RWPE1 (cell line): Measurements from ENCODE around the gene SUN1.

Source experiments
- CTCF ChIA-PET: fragments of 350-600 bp; sonication (Branson Sonifier 250); formaldehyde crosslinking; extraction: SDS; loops from one replicate; lab custom pipeline; 2021; lab: Yijun Ruan, JAX
- POLR2A ChIA-PET: fragments of 400-600 bp; formaldehyde crosslinking; extraction: SDS; loops from one replicate; lab custom pipeline; 2020; ENCODE audit warnings: antibody characterized with exemption; ENCODE audit not compliant: low non-redundant PET; lab: Yijun Ruan, JAX
- DNase-seq: peaks from one replicate; pipeline ENCODE4 v3.0.0; 2012; ENCODE audit warnings: low spot score
- H3K27ac ChIP-seq: fragments of 450-650 bp; 2 replicates; pipeline ENCODE4 v1.5.1; 2017
- CTCF ChIP-seq: fragments of 450-650 bp; conservative IDR thresholded peaks from 2 replicates; pipeline ENCODE4 v1.5.1; 2017; ENCODE audit warnings: low read depth, mild to moderate bottlenecking

SUN1 gene

GRCh38 chr7:833601-834258 lies 1.5 kb downstream of the SUN1 start:
- CTCF ChIA-PET = interaction anchor here (0.6 to 2.7 kb wide), 3 partner anchors 8 to 217 kb away, joined by 3 to 10 read pairs (median 6); no protein-coding TSS in a partner anchor
- TF ChIP-seq CTCF = no peak

GRCh38 chr7:834277-834676 lies 2.0 kb downstream of the SUN1 start:
- ChIA-PET CTCF (interaction anchor here (0.7 kb wide), 1 partner anchor 218 kb away, joined by 3 read pairs; no protein-coding TSS in a partner anchor), POLR2A (no interaction called here)
- no peak for TF ChIP-seq CTCF
- DNase-seq = no peak
- H3K27ac ChIP-seq = peak overlapping the region; percentile 100

More at GRCh38 chr7:833601-834258, 1.5 kb downstream of the SUN1 start:
- H3K27ac ChIP-seq = peak overlapping the region; percentile 100
- no peak for DNase-seq
- POLR2A ChIA-PET = interaction anchor here (0.6 to 0.7 kb wide), 3 partner anchors 10 to 295 kb away, joined by 3 to 9 read pairs (median 6); no protein-coding TSS in a partner anchor

- ChIA-PET CTCF (no interaction called here), POLR2A (no interaction called here)
- peak overlapping the region; percentile 100 for H3K27ac ChIP-seq
- DNase-seq = no peak
- no peak for TF ChIP-seq CTCF
Measured at GRCh38 chr7:835021-835420, 2.7 kb downstream of the SUN1 start.

GRCh38 chr7:835485-836401 lies 3.5 kb downstream of the SUN1 start:
- H3K27ac ChIP-seq = peak overlapping the region; percentile 100
- no peak for TF ChIP-seq CTCF
- ChIA-PET CTCF (interaction anchor here (0.9 to 1.4 kb wide), 2 partner anchors 18 to 49 kb away, joined by 3 to 5 read pairs; no protein-coding TSS in a partner anchor), POLR2A (no interaction called here)
- DNase-seq = peak; percentile 75

- H3K27ac ChIP-seq = peak overlapping the region; percentile 100
- TF ChIP-seq CTCF = no peak; the same call in 1 of the 2 replicates
- ChIA-PET POLR2A (interaction anchor here (0.6 kb wide), 1 partner anchor 23 kb away, joined by 3 read pairs; no protein-coding TSS in a partner anchor), CTCF (interaction anchor here (0.7 to 1.4 kb wide), 4 partner anchors 19 to 92 kb away, joined by 3 to 5 read pairs (median 4); no protein-coding TSS in a partner anchor)
- DNase-seq = no peak
Measured at GRCh38 chr7:836429-836828, 4.2 kb downstream of the SUN1 start.

GRCh38 chr7:837001-837400 lies 4.7 kb downstream of the SUN1 start:
- ChIA-PET CTCF (interaction anchor here (0.7 to 1.4 kb wide), 4 partner anchors 19 to 92 kb away, joined by 3 to 5 read pairs (median 4); no protein-coding TSS in a partner anchor), POLR2A (interaction anchor here (0.6 kb wide), 1 partner anchor 22 kb away, joined by 3 read pairs; no protein-coding TSS in a partner anchor)
- H3K27ac ChIP-seq = peak overlapping the region; percentile 100
- TF ChIP-seq CTCF = no peak
- DNase-seq = no peak
